ENCODE measurements around the gene LCP1. TPM values are rescaled to one million over a fixed set of nuclear protein-coding genes. Genes with fewer than 3 reads are reported as not detected.

LCP1 gene
- total and polyA plus RNA-seq, 2 of the 13 experiments (the other 11 are each of a cell fraction or from before 2014, with no cell fraction given) = 1.6 TPM

DNA sequence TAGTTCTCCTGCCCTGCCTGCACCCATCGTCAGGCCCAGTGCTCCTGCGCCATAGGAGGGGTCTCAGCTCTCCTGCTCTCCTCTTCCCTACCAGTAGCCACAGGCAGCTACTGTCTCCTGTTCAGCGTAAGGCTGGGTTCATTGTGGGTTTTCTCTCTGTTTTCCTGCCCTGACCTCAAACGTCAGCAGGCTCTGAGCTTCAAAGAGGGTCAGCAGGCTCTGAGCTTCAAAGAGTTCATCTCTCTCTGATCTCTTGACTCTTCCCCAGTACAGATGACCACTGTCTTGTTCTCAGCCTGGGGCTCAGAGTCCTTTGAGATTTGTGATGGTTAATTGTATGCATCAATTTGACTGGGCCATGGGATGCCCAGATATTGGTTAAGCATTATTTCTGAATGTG is 72.5 kb downstream of the LCP1 start (continued):
- TF ChIP-seq KAT2B (IDR thresholded peaks at IDR 0.05; ENCODE audit: borderline replicate concordance, low read depth, low read length) (no peak), MTA3 (CRISPR knock-in tag; IDR thresholded peaks at IDR 0.05) (no peak), ZNF276 (CRISPR knock-in tag; IDR thresholded peaks at IDR 0.05; ENCODE audit: low read depth) (no peak), ZNF558 (CRISPR knock-in tag; IDR thresholded peaks at IDR 0.05; ENCODE audit: borderline replicate concordance) (no peak), HHEX (CRISPR knock-in tag; IDR thresholded peaks at IDR 0.05) (no peak), ZBTB42 (CRISPR knock-in tag; IDR thresholded peaks at IDR 0.05) (no peak), JUNB (CRISPR knock-in tag; IDR thresholded peaks at IDR 0.05; ENCODE audit: borderline replicate concordance) (no peak), XRCC5 (optimal IDR thresholded peaks at IDR 0.05; ENCODE audit: low read length) (peak; percentile 74), ZNF574 (CRISPR knock-in tag; IDR thresholded peaks at IDR 0.05) (peak; percentile 44; the same call in 1 of the 2 replicates), RXRB (CRISPR knock-in tag; IDR thresholded peaks at IDR 0.05; ENCODE audit: borderline replicate concordance) (peak; percentile 90), ZMYM4 (CRISPR knock-in tag; IDR thresholded peaks at IDR 0.05) (peak; percentile 88), ZNF577 (CRISPR knock-in tag; IDR thresholded peaks at IDR 0.05; ENCODE audit: borderline replicate concordance, low read depth) (no peak), ZSCAN31 (CRISPR knock-in tag; IDR thresholded peaks at IDR 0.05; ENCODE audit: low read depth) (no peak)
- TF ChIP-seq, protein P1, sequence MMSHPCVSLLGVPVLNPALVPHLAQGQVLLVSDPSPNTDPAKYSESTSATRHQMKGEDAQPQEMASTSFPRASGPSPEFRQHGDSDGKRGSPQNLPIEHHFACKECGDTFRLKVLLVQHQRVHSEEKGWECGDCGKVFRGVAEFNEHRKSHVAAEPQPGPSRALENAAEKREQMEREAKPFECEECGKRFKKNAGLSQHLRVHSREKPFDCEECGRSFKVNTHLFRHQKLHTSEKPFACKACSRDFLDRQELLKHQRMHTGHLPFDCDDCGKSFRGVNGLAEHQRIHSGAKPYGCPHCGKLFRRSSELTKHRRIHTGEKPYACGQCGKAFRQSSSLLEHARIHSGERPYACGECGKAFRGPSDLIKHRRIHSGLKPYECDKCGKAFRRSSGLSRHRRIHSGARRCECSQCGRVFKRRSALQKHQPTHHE (CRISPR knock-in tag; IDR thresholded peaks at IDR 0.05; ENCODE audit: borderline replicate concordance) = no peak
- TF ChIP-seq, protein P2, sequence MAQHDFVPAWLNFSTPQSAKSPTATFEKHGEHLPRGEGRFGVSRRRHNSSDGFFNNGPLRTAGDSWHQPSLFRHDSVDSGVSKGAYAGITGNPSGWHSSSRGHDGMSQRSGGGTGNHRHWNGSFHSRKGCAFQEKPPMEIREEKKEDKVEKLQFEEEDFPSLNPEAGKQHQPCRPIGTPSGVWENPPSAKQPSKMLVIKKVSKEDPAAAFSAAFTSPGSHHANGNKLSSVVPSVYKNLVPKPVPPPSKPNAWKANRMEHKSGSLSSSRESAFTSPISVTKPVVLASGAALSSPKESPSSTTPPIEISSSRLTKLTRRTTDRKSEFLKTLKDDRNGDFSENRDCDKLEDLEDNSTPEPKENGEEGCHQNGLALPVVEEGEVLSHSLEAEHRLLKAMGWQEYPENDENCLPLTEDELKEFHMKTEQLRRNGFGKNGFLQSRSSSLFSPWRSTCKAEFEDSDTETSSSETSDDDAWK (CRISPR knock-in tag; IDR thresholded peaks at IDR 0.05) = no peak
- TF ChIP-seq, protein P3, sequence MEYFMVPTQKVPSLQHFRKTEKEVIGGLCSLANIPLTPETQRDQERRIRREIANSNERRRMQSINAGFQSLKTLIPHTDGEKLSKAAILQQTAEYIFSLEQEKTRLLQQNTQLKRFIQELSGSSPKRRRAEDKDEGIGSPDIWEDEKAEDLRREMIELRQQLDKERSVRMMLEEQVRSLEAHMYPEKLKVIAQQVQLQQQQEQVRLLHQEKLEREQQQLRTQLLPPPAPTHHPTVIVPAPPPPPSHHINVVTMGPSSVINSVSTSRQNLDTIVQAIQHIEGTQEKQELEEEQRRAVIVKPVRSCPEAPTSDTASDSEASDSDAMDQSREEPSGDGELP (IDR thresholded peaks at IDR 0.05; ENCODE audit: borderline replicate concordance, low read depth) = peak; percentile 79; the same call in 1 of the 2 replicates
- TF ChIP-seq, protein P4, sequence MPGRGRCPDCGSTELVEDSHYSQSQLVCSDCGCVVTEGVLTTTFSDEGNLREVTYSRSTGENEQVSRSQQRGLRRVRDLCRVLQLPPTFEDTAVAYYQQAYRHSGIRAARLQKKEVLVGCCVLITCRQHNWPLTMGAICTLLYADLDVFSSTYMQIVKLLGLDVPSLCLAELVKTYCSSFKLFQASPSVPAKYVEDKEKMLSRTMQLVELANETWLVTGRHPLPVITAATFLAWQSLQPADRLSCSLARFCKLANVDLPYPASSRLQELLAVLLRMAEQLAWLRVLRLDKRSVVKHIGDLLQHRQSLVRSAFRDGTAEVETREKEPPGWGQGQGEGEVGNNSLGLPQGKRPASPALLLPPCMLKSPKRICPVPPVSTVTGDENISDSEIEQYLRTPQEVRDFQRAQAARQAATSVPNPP (CRISPR knock-in tag; IDR thresholded peaks at IDR 0.05) = no peak
- TF ChIP-seq, protein P5, sequence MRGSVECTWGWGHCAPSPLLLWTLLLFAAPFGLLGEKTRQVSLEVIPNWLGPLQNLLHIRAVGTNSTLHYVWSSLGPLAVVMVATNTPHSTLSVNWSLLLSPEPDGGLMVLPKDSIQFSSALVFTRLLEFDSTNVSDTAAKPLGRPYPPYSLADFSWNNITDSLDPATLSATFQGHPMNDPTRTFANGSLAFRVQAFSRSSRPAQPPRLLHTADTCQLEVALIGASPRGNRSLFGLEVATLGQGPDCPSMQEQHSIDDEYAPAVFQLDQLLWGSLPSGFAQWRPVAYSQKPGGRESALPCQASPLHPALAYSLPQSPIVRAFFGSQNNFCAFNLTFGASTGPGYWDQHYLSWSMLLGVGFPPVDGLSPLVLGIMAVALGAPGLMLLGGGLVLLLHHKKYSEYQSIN (CRISPR knock-in tag; IDR thresholded peaks at IDR 0.05; ENCODE audit: borderline replicate concordance) = no peak
- TF ChIP-seq, protein P6, sequence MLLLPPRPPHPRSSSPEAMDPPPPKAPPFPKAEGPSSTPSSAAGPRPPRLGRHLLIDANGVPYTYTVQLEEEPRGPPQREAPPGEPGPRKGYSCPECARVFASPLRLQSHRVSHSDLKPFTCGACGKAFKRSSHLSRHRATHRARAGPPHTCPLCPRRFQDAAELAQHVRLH (CRISPR knock-in tag; IDR thresholded peaks at IDR 0.05; ENCODE audit: borderline replicate concordance, low read depth) = peak; percentile 84; the same call in 1 of the 2 replicates
